Loucy (cell line): ENCODE data around the gene ADGRE2.

Experiments
- H2AFZ ChIP-seq: fragments of 200-600 bp; sonication (generic); 2 replicates; pipeline ENCODE4 v1.6.0; 2016; ENCODE audit warnings: antibody characterized with exemption, mild to moderate bottlenecking, low read length, moderate library complexity
- H3F3A ChIP-seq: fragments of 200-600 bp; 2 replicates; pipeline ENCODE4 v1.6.0; 2016; ENCODE audit warnings: antibody characterized with exemption, low read depth, mild to moderate bottlenecking
- H3K27me3 ChIP-seq: fragments of 200-600 bp; sonication (generic); 2 replicates; pipeline ENCODE4 v1.6.1; 2014; ENCODE audit warnings: low read length, mild to moderate bottlenecking; ENCODE audit not compliant: insufficient read depth, poor library complexity, severe bottlenecking
- H3K36me3 ChIP-seq: fragments of 200-600 bp; sonication (generic); 2 replicates; pipeline ENCODE4 v1.6.1; 2016; ENCODE audit warnings: low read length; ENCODE audit not compliant: insufficient read depth
- H3K4me1 ChIP-seq: fragments of 200-600 bp; sonication (generic); 2 replicates; pipeline ENCODE4 v1.5.1; 2014; ENCODE audit warnings: low read length, mild to moderate bottlenecking; ENCODE audit not compliant: insufficient read depth, poor library complexity, severe bottlenecking
- H3K4me2 ChIP-seq: fragments of 200-600 bp; sonication (generic); 2 replicates; pipeline ENCODE4 v1.6.0; 2014; ENCODE audit warnings: antibody characterized with exemption, low read length, low read depth, mild to moderate bottlenecking; ENCODE audit not compliant: poor library complexity, severe bottlenecking
- H3K4me3 ChIP-seq: fragments of 200-600 bp; sonication (generic); 2 replicates; pipeline ENCODE4 v1.5.1; 2014; ENCODE audit warnings: low read length, mild to moderate bottlenecking, mixed read lengths; ENCODE audit not compliant: poor library complexity, severe bottlenecking
- H3K79me2 ChIP-seq: fragments of 200-600 bp; sonication (generic); 2 replicates; pipeline ENCODE4 v1.6.1; 2014; ENCODE audit warnings: low read length; ENCODE audit not compliant: insufficient read depth
- H3K9ac ChIP-seq: fragments of 200-600 bp; sonication (generic); 2 replicates; pipeline ENCODE4 v1.6.0; 2014; ENCODE audit warnings: mild to moderate bottlenecking, low read depth, low read length, moderate library complexity; ENCODE audit not compliant: poor library complexity, severe bottlenecking
- H3K9me2 ChIP-seq: fragments of 200-600 bp; sonication (generic); replicated peaks from 2 replicates; pipeline ENCODE4 v1.6.1; 2016; ENCODE audit warnings: low read depth, low read length, mixed read lengths
- H3K9me3 ChIP-seq: fragments of 200-600 bp; sonication (generic); 2 replicates; pipeline ENCODE4 v1.6.1; 2014; ENCODE audit warnings: mild to moderate bottlenecking, antibody characterized with exemption, low read length, low read depth; ENCODE audit not compliant: insufficient read depth
- H4K20me1 ChIP-seq: fragments of 200-600 bp; sonication (generic); 2 replicates; pipeline ENCODE4 v1.6.0; 2014; ENCODE audit warnings: antibody characterized with exemption, low read length, mild to moderate bottlenecking; ENCODE audit not compliant: insufficient read depth, poor library complexity, severe bottlenecking
- EZH2phosphoT487 ChIP-seq: fragments of 200-600 bp; IDR thresholded peaks from 2 replicates; pipeline ENCODE4 v1.6.1; 2018; ENCODE audit warnings: antibody characterized with exemption, mild to moderate bottlenecking, moderate library complexity, borderline replicate concordance
- TF ChIP-seq, protein P1 (sequence below): fragments of 200-600 bp; sonication (generic); conservative IDR thresholded peaks from 2 replicates; pipeline ENCODE4 v1.5.1; 2014; ENCODE audit warnings: mild to moderate bottlenecking, antibody characterized with exemption, low read length

The ADGRE2 gene

DNA sequence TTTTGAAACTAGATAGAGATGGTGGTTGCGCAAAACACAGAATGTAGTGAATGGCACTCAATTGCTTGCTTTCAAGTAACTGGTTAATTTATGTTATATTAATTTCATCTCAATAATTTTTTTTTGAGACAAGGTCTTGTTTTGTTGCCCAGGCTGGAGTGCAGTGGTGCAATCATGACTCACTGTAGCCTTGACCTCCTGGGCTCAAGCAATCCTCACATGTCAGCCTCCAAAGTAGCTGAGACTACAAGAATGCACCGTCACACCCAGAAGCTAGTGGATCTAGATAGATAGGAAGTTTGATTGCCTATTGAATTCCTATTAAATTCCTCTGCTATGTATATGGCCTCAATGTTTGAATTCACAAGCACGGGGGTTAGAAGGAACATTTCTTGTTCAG lies 26.4 kb upstream of the ADGRE2 start:
- H3K36me3 ChIP-seq = no peaks in the 10 kb centered on the region
- H2AFZ ChIP-seq = no peak overlapping the region
- H3K9me2 ChIP-seq = no peaks in the 10 kb centered on the region
- H3K9ac ChIP-seq = no peak overlapping the region
- H3K27me3 ChIP-seq = no peaks in the 10 kb centered on the region
- H3K79me2 ChIP-seq = no peaks in the 10 kb centered on the region
- TF ChIP-seq, protein P1, sequence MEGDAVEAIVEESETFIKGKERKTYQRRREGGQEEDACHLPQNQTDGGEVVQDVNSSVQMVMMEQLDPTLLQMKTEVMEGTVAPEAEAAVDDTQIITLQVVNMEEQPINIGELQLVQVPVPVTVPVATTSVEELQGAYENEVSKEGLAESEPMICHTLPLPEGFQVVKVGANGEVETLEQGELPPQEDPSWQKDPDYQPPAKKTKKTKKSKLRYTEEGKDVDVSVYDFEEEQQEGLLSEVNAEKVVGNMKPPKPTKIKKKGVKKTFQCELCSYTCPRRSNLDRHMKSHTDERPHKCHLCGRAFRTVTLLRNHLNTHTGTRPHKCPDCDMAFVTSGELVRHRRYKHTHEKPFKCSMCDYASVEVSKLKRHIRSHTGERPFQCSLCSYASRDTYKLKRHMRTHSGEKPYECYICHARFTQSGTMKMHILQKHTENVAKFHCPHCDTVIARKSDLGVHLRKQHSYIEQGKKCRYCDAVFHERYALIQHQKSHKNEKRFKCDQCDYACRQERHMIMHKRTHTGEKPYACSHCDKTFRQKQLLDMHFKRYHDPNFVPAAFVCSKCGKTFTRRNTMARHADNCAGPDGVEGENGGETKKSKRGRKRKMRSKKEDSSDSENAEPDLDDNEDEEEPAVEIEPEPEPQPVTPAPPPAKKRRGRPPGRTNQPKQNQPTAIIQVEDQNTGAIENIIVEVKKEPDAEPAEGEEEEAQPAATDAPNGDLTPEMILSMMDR = no peak
- H3K4me2 ChIP-seq = no peak overlapping the region
- H3K4me3 ChIP-seq = no peak overlapping the region
- H3K9me3 ChIP-seq = no peaks in the 10 kb centered on the region
- no peaks in the 10 kb centered on the region for H3K4me1 ChIP-seq
- H3F3A ChIP-seq = no peaks in the 10 kb centered on the region
- H4K20me1 ChIP-seq = no peaks in the 10 kb centered on the region

DNA sequence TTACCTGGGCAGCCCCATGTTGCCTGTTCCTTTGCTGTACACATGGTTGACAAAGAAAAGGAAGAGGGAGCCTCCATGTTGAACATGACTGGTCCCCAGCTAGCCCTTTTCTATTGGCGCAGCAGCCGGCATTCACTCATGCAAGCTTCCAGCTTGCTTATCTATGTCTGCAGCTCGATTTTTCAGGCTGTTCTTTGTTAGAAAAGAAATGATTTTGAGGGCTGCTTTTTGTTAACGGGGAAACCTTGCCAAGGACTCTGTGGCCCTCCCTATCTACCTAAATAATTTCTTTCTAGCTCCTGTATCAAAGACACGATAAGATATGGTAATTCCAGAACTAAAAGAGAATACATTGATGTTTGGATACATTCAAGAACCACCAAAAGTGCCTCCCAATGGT lies 20.4 kb upstream of the ADGRE2 start:
- Histone ChIP-seq H3K4me1 (no peaks in the 10 kb centered on the region), H3K36me3 (no peaks in the 10 kb centered on the region), H4K20me1 (no peaks in the 10 kb centered on the region), H2AFZ (no peak overlapping the region), H3K9me3 (no peaks in the 10 kb centered on the region), H3K4me2 (no peak overlapping the region), H3K9ac (no peak overlapping the region), H3K4me3 (no peak overlapping the region), H3F3A (no peaks in the 10 kb centered on the region), H3K9me2 (no peaks in the 10 kb centered on the region), H3K27me3 (no peaks in the 10 kb centered on the region), H3K79me2 (no peaks in the 10 kb centered on the region)
- no peak for TF ChIP-seq EZH2phosphoT487
- TF ChIP-seq, protein P1 = no peak

DNA sequence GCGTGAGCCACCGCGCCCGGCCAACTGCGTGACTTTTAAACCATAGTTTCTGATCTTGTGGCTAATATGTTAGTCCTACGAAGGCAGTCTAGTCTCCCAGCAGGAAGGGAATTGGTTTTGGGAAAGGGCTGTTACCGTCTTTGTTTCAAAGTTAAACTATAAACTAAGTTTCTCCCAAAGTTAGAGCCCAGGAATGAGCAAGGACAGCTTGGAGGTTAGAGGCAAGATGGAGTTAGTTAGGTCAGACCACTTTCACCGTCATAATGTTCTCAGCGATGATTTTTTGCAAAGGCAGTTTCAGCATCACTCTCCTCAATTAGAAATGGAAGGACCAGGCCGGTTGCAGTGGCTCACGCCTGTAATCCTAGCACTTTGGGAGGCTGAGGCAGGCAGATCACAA lies 17.7 kb upstream of the ADGRE2 start:
- Histone ChIP-seq H3K4me1 (no peaks in the 10 kb centered on the region), H4K20me1 (no peaks in the 10 kb centered on the region), H3K79me2 (no peaks in the 10 kb centered on the region), H2AFZ (no peak overlapping the region), H3K4me3 (no peak overlapping the region), H3F3A (no peaks in the 10 kb centered on the region), H3K9me3 (no peaks in the 10 kb centered on the region), H3K9me2 (no peaks in the 10 kb centered on the region), H3K36me3 (no peaks in the 10 kb centered on the region), H3K4me2 (no peak overlapping the region), H3K9ac (no peak overlapping the region), H3K27me3 (no peaks in the 10 kb centered on the region)
- no peak for TF ChIP-seq EZH2phosphoT487
- TF ChIP-seq, protein P1 = no peak
